Measurements from ENCODE around the gene CA5A.

GRCh38 chr16:87921236-87921773 lies 15.0 kb downstream of the CA5A start:
- no peak for TF ChIP-seq CTCF (IDR thresholded peaks at IDR 0.05)
- TF ChIP-seq POLR2A (IDR thresholded peaks at IDR 0.05): no peak

All from heart left ventricle (tissue), 13 donors.